K562 (cell line): ENCODE measurements around the gene DNAH8. TPM values are rescaled to one million over a fixed set of nuclear protein-coding genes. Genes with fewer than 3 reads are reported as not detected.

Source experiments
- ATAC-seq: fragments of 200-7000 bp; cut with Tn5 transposase; 3 replicates; pipeline ENCODE4 v1.9.1; 2020; ENCODE audit warnings: moderate library complexity
- BruUV-seq: library from RNA; stranded (reverse); fragments of 400-500 nt; replicated peaks from 2 replicates; lab custom pipeline; 2021; lab: Mats Ljungman, UMichigan
- CTCF ChIA-PET: fragments of 300-600 bp; formaldehyde crosslinking; extraction: SDS; loops from one replicate; lab custom pipeline; 2021; ENCODE audit warnings: low intra/inter-chr PET ratio; lab: Yijun Ruan, JAX
- POLR2A ChIA-PET: fragments of 300-600, 350-650 bp; sonication (Branson Sonifier 250); formaldehyde crosslinking; extraction: SDS; loops from one replicate; lab custom pipeline; 2021; ENCODE audit warnings: antibody characterized with exemption, inconsistent platforms; lab: Yijun Ruan, JAX
- DNase-seq, 4 experiments: peaks; one replicate each; pipeline versions ENCODE4 v3.0.0 to v3.0.0-alpha.2; 2011 to 2018; ENCODE audit warnings: low spot score in 3 of 4, mixed read lengths in 3 of 4; ENCODE audit errors: extremely low read depth in 1 of 4
- FAIRE-seq: peaks from 2 replicates; lab custom pipeline; 2011; peaks lifted over from hg19 to GRCh38; lab: Jason Lieb, UNC
- H2AFZ ChIP-seq: 2 replicates; pipeline ENCODE4 v1.6.0; 2011; ENCODE audit warnings: low read depth, low read length, control low read depth, inconsistent platforms
- H3K27ac ChIP-seq: fragments of 200-600 bp; 3 replicates; pipeline ENCODE4 v1.8.0; 2011; ENCODE audit warnings: low read depth, mild to moderate bottlenecking, control low read depth, inconsistent platforms, low read length, moderate library complexity, mixed read lengths; ENCODE audit errors: extremely low read depth
- H3K27me3 ChIP-seq, 2 experiments: fragments of 300-600 bp in 1 of 2; 2 replicates in 1 of 2; 3 replicates in 1 of 2; pipeline versions ENCODE4 v1.6.0 to v1.8.0; 2011; ENCODE audit warnings: inconsistent platforms in 2 of 2, low read length in 2 of 2, mild to moderate bottlenecking in 1 of 2, mixed read lengths in 1 of 2, moderate library complexity in 1 of 2; ENCODE audit not compliant: control insufficient read depth in 2 of 2, insufficient read depth in 2 of 2
- H3K36me3 ChIP-seq: fragments of 300-600 bp; 3 replicates; pipeline ENCODE4 v1.8.0; 2011; ENCODE audit warnings: mild to moderate bottlenecking, low read length, inconsistent platforms; ENCODE audit not compliant: control insufficient read depth, insufficient read depth
- H3K4me1 ChIP-seq, 2 experiments: fragments of 200-600 bp in 1 of 2; replicated peaks in 1 of 2; 2 replicates in 1 of 2; 3 replicates in 1 of 2; pipeline versions ENCODE4 v1.5.1 to v1.8.0; 2011; ENCODE audit warnings: inconsistent platforms in 2 of 2, low read length in 2 of 2, mild to moderate bottlenecking in 1 of 2, mixed read lengths in 1 of 2, moderate library complexity in 1 of 2; ENCODE audit not compliant: control insufficient read depth in 2 of 2, insufficient read depth in 2 of 2
- H3K4me2 ChIP-seq: 2 replicates; pipeline ENCODE4 v1.6.1; 2011; ENCODE audit warnings: low read length, control low read depth, inconsistent platforms, mixed read lengths; ENCODE audit not compliant: insufficient read depth
- H3K4me3 ChIP-seq: fragments of 200-600 bp; sonication (generic), shearing (Covaris generic); 2 replicates; pipeline ENCODE4 v1.5.1; 2016; ENCODE audit warnings: control low read depth, inconsistent platforms
- H3K79me2 ChIP-seq: fragments of 200-600 bp; 3 replicates; pipeline ENCODE4 v1.8.0; 2011; ENCODE audit warnings: low read length, inconsistent platforms; ENCODE audit not compliant: control insufficient read depth, insufficient read depth
- H3K9ac ChIP-seq, 2 experiments: 2 replicates each; pipeline versions ENCODE4 v1.6.0 to v1.6.1; 2011; ENCODE audit warnings: low read depth in 2 of 2, low read length in 2 of 2, control low read depth in 1 of 2, inconsistent platforms in 1 of 2, mild to moderate bottlenecking in 1 of 2, mixed read lengths in 1 of 2; ENCODE audit not compliant: insufficient read depth in 1 of 2
- H3K9me1 ChIP-seq: one replicate; pipeline ENCODE4 v1.6.0; 2011; ENCODE audit warnings: inconsistent platforms, mild to moderate bottlenecking, low read length, moderate library complexity; ENCODE audit not compliant: control insufficient read depth, insufficient read depth
- H3K9me3 ChIP-seq: replicated peaks from 2 replicates; pipeline ENCODE4 v1.5.1; 2011; ENCODE audit warnings: low read depth, low read length, inconsistent platforms; ENCODE audit not compliant: control insufficient read depth, insufficient read depth
- H4K20me1 ChIP-seq: replicated peaks from 2 replicates; pipeline ENCODE4 v1.6.1; 2011; ENCODE audit warnings: low read length, inconsistent platforms, mixed read lengths; ENCODE audit not compliant: control insufficient read depth, insufficient read depth
- ELF4 ChIP-seq: fragments of 450-650 bp; formaldehyde crosslinking; IDR thresholded peaks from 2 replicates; pipeline ENCODE4 v1.4.0; 2022; ENCODE audit warnings: missing genetic modification characterization
- MAZ ChIP-seq, 2 experiments: fragments of 450-650 bp in 1 of 2; sonication (generic) in 1 of 2; formaldehyde crosslinking; IDR thresholded peaks in 1 of 2; conservative IDR thresholded peaks in 1 of 2; 2 replicates each; pipeline versions ENCODE4 v1.4.0 to v1.5.0; 2020; ENCODE audit warnings: mild to moderate bottlenecking in 1 of 2, missing genetic modification reagents in 1 of 2
- OTX1 ChIP-seq: fragments of 450-650 bp; formaldehyde crosslinking; IDR thresholded peaks from 2 replicates; pipeline ENCODE4 v1.4.0; 2022; ENCODE audit warnings: mild to moderate bottlenecking
- RBM17 ChIP-seq: fragments of 200-400 bp; formaldehyde crosslinking; IDR thresholded peaks from 2 replicates; pipeline ENCODE4 v1.6.1; 2017; ENCODE audit warnings: low read depth, mild to moderate bottlenecking, low read length, borderline replicate concordance
- ZKSCAN3 ChIP-seq: fragments of 250-450 bp; sonication (Bioruptor Pico); IDR thresholded peaks from 2 replicates; pipeline ENCODE4 v1.4.0; 2020
- WGBS: fragments of 100-300 bp; shearing (Covaris generic); methylation state at CpG from one replicate; pipeline ENCODE4 v1.1.6; 2016; ENCODE audit warnings: low coverage, mixed read lengths; ENCODE audit not compliant: insufficient coverage; ENCODE audit errors: missing lambda C conversion rate; 5-methylcytosine and 5-hydroxymethylcytosine counted together
- in situ Hi-C: fragments of 300-500 bp; cut with MboI; formaldehyde crosslinking; loops from 4 replicates; pipeline ENCODE4 v1.15.0; 2018; ENCODE audit warnings: inconsistent platforms, mixed read lengths
- intact Hi-C: fragments of 100-400 bp; cut with micrococcal nuclease; formaldehyde crosslinking; loops from 2 replicates; pipeline ENCODE4 v1.14.2; 2022
- polyA plus RNA-seq, 8 experiments: library from polyadenylated mRNA; depleted of rRNA in 4 of 8; stranded (reverse) in 5 of 8; unstranded in 3 of 8; fragments of >200 nt; fragmentation: Nextera tagmentation in 2 of 8; fragmentation: Illumina TruSeq in 1 of 8; extraction: Ambion mirVana in 2 of 8; extraction: Trizol in 1 of 8; gene quantifications; 2 replicates each; pipeline versions ENCODE4 v1.2.1 to v1.2.3, GENCODE V29; 2011 to 2014; ENCODE audit warnings: inconsistent platforms in 1 of 8, missing spikeins in 1 of 8
- total RNA-seq, 7 experiments: library from RNA; depleted of rRNA in 6 of 7; stranded (reverse); fragments of >200 nt in 6 of 7; fragmentation: Illumina TruSeq in 2 of 7; extraction: Trizol in 2 of 7; gene quantifications; 2 replicates each; pipeline versions ENCODE4 v1.2.1 to v1.2.3, GENCODE V29; 2011 to 2021; ENCODE audit warnings: low replicate concordance in 1 of 7

Gene DNAH8
- total and polyA plus RNA-seq, 9 of the 15 experiments (the other 6 are each of a cell fraction or from before 2014, with no cell fraction given): 1.2 to 4.2 (median 2.9) TPM

DNA sequence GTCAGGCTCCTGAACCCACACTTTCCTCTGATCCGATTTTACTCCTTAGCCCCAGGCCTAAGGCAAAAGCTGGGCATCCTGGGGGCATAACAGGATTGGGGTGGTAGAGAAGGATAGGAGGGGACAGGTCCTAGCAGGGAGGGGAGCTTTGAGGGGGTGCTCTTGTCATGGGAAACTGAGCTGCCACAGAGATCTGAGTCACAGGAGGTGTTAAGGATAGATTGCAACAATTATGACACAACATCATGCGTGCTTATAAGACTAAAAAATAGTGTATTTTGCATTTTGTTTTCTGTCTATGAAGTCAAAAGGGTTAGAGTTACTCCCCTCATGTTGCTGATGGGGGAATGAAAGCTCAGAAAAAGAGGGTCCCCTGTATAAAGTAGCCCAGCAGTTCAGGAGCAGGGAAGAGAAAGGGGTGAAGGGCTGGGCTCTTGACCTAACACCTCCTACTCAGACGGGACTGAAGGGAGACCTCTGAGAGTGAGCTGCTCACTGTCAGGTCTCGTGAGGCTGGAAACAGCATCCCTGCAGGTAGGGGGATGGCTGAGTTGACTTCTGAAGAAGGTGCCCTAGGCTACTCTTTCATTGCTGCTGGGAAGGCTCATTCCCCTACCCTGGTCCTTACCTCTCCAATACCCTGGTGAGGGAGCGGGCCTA, 335.5 kb downstream of the DNAH8 start:
- Histone ChIP-seq H3K27ac (no peak overlapping the region), H3K79me2 (no peaks in the 10 kb centered on the region), H3K9me3 (no peaks in the 10 kb centered on the region), H3K27me3 (peaks cover 32 to 74% of the 10 kb centered on the region in 2 experiments), H3K9me1 (no peaks in the 10 kb centered on the region), H3K4me1 (peaks cover 0 to 9% of the 10 kb centered on the region in 2 experiments; a peak in 2 of 5 replicates), H3K4me2 (no peak overlapping the region), H3K36me3 (no peaks in the 10 kb centered on the region), H3K4me3 (no peak overlapping the region), H2AFZ (no peak overlapping the region), H3K9ac (no peak overlapping the region), H4K20me1 (peaks cover 32% of the 10 kb centered on the region)
- ChIA-PET POLR2A (interaction anchor here (1.1 to 2.2 kb wide), 3 partner anchors 9 to 37 kb away, joined by 3 to 5 read pairs (median 3); no protein-coding TSS in a partner anchor), CTCF (no interaction called here)
- no peak for TF ChIP-seq ZKSCAN3 (CRISPR knock-in tag)
- intact Hi-C loops (no loop called here), in situ Hi-C loops (no loop called here)
- WGBS: 2% methylated on average over 5 of the region's 5 CpGs
- DNase-seq (no peak), ATAC-seq (no peak), FAIRE-seq (no peak)
- no TSS peak for BruUV-seq

- Histone ChIP-seq H3K4me3 (no peak overlapping the region), H3K4me1 (peaks cover 0 to 9% of the 10 kb centered on the region in 2 experiments; a peak in 2 of 5 replicates), H3K9me1 (no peaks in the 10 kb centered on the region), H3K36me3 (no peaks in the 10 kb centered on the region), H3K9me3 (no peaks in the 10 kb centered on the region), H3K27me3 (peaks cover 34 to 74% of the 10 kb centered on the region in 2 experiments), H3K9ac (no peak overlapping the region), H3K27ac (no peak overlapping the region; the same call in 2 of the 3 replicates), H2AFZ (no peak overlapping the region), H3K4me2 (no peak overlapping the region), H3K79me2 (no peaks in the 10 kb centered on the region), H4K20me1 (peaks cover 32% of the 10 kb centered on the region)
- 0% methylated on average over 4 of the region's 4 CpGs for WGBS
- ATAC-seq (no peak; the same call in 2 of the 3 replicates), FAIRE-seq (peak; percentile 32), DNase-seq (no peak)
- TF ChIP-seq RBM17 (no peak), MAZ (CRISPR knock-in tag; conservative IDR thresholded peaks at IDR 0.05 in 1 of 2, IDR thresholded peaks at IDR 0.05 in 1 of 2) (peak in 1 of 2 experiments; percentile 21; a peak in 1 of 4 replicates), ELF4 (CRISPR knock-in tag) (0 out of 2 replicates have a peak, but pooled peaks have one; percentile 32), OTX1 (CRISPR knock-in tag) (0 out of 2 replicates have a peak, but pooled peaks have one; percentile 15)
- intact Hi-C loops: no loop called here
- ChIA-PET CTCF (no interaction called here), POLR2A (interaction anchor here (1.1 to 2.2 kb wide), 2 partner anchors 8 to 36 kb away, joined by 3 to 5 read pairs; no protein-coding TSS in a partner anchor)
- no TSS peak for BruUV-seq
- in situ Hi-C loops: no loop called here
Observed at GRCh38 chr6:39051399-39052122, 336.4 kb downstream of the DNAH8 start.
